Measurements from ENCODE around the gene ABCC11.

The ABCC11 gene

GRCh38 chr16:48247311-48247710, at the start of gene ABCC11:
Gene ABCC11, minus strand, starts transcription at chr16:48247539. Its CDS starts 15,618 bp downstream, at chr16:48231921.
- no peak for DNase-seq (ENCODE audit: low spot score)

GRCh38 chr16:48295488-48296281, 48.3 kb upstream of the ABCC11 start:
- no peak for DNase-seq (ENCODE audit: low spot score)

DNA sequence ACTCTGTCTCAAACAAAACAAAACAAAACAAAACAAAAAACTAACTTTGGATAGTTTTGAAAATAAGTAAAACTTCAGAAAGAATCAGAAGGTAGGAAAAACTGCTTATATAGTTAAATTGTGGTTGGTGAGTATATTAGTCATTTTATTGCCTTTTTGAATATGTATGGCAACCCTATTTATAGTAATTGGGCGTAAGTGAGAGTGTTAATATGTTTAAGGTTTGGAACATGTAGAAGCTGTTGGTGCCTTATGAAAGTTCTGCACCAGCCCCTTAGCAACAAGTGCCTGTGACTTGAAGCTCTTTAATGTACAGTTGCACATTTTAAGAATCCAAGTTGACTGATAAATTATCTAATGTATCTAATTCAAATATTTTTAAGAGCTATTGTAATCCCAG, 47.4 kb upstream of the ABCC11 start:
- no peak for DNase-seq (ENCODE audit: low spot score)

- no peak for DNase-seq (ENCODE audit: low spot score)
These were observed 45.1 kb upstream of the ABCC11 start for GRCh38 chr16:48292452-48292851.

GRCh38 chr16:48291754-48292153, 44.4 kb upstream of the ABCC11 start:
- DNase-seq (ENCODE audit: low spot score): no peak

DNA sequence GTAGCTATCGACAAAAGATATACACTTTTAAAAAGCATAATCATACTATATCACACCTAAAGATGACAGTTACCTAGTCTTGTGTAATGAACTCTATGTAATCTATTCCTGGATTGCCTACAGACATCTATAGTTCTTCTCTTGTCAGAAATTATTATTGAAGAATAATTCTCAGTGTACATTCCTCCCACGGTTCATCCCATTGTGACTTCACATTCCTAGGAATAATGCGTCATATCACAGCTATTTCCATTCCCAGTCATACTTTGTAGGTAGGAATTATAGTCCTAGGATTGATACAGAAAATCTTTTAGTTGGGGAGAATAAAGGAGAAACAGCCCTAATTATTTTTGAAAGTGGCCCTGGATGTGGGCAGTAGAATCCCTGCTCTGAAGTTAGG, 44.0 kb upstream of the ABCC11 start:
- no peak for DNase-seq (ENCODE audit: low spot score)

DNA sequence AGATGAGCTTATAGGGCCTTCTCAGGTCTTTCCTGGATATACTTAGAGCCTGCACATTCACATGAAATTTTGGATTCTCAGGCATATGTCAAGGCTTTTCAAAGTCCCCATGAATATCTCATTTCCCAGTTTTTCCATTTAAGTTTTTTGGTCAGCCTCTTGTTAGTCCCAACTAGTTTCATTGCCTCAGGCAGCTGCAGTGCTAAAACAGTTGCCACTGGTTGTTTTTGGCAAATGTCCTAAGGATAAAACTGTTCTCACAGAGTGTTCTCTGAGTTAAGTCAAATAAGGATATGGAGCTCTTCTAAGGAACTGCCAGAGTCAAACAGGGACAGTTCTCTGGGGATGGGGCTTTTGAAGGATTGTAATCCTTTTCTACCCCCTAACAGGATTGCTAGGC, 39.9 kb upstream of the ABCC11 start:
- no peak for DNase-seq (ENCODE audit: low spot score)

DNA sequence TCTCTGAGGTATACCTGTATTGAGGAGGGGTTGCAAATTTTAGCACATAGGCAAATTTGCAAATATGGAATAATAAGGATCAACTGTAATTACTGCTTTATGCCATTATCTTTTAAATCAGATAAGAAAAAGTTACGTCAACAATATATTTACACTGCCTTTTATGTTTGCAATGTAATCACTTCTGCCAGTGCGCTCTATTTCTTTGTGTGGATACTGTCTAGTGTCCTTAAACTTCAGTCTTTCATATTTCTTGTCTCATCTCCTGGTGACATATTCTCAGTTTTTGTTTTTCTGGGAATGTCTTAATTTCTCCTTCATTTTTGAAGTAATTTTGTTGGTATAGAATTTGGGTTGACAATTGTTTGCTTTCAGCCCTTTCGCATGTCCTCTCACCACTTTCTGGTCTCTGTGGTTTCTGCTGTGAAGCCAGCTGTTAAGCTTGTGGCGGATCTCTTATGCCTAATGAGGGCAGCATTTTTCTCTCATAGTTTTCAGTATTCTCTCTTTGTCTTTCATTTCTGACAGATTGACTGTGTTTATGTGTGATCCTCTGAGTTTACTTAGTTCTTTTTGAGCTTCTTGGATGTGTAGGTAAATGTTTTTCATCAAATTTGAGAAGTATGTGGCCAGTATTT, 37.6 kb upstream of the ABCC11 start:
- no peak for DNase-seq (ENCODE audit: low spot score)

DNA sequence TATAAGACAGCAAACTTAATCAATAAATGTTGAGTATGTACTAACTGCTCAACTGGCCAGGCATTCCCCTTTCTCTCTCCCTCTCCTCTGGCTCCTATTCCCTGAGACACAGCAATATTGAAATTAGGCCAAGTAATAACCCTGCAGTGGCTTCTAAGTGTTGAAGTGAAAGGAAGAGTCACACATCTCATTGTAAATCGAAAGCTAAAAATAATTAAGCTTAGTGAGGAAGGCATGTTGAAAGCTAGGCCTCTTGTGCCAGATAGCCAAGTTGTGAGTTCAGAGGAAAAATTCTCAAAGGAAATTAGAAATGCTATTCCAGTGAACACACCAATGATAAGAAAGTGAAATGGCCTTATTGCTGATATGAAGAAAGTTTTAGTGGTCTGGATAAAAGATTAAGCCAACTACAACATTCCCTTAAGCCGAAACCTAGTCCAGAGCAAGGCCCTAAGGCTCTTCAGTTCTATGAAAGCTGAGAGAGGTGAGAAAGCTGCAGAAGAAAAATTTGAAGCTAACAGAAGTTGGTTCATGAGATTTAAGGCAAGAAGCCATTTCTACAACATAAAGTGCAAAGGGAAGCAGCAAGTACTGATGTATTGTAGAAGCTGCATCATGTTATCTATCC, 35.4 kb upstream of the ABCC11 start:
- no peak for DNase-seq (ENCODE audit: low spot score)

GRCh38 chr16:48280546-48280945, 33.2 kb upstream of the ABCC11 start:
- no peak for DNase-seq (ENCODE audit: low spot score)

DNA sequence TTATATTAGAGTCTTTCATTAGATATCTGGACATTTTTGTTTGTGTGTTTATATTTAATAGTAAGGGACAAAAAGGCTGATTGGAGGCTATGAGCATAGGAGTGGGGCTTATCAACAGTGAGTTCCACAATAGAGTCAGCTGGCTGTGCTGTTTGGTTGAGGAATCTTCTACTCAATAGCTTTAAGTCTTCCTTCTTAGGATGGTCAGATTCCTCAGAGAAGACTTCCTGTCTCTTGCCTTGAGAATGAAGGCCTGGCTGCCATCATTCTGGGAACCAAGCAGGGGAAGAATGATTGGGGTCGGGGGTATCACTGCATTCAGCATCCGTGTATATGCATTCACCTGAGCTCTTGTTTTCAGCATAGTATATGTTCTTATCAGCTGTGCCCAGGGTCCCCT, 31.9 kb upstream of the ABCC11 start:
- no peak for DNase-seq (ENCODE audit: low spot score)

- no peak for DNase-seq (ENCODE audit: low spot score)
These were observed 29.8 kb upstream of the ABCC11 start for GRCh38 chr16:48277158-48277557.

DNA sequence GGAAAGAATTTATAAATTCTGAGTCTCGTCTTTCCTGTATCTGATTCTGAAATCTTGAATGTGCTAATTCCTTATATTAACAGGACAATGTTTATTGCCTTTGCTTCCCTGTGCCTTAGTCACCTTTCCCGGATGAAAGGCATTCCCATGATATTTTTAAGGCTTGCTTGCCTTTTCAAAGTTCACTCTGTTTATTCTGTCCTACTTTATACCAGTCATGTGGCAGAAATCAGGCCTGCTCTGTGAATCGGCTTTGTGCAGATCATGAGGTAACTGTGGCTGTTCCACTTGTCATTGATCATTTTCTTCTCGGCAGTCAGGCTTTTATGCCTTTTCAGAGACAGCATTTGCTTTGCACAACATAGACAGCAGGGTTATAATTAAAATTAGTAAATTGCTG, 28.8 kb upstream of the ABCC11 start:
- DNase-seq (ENCODE audit: low spot score): no peak

DNA sequence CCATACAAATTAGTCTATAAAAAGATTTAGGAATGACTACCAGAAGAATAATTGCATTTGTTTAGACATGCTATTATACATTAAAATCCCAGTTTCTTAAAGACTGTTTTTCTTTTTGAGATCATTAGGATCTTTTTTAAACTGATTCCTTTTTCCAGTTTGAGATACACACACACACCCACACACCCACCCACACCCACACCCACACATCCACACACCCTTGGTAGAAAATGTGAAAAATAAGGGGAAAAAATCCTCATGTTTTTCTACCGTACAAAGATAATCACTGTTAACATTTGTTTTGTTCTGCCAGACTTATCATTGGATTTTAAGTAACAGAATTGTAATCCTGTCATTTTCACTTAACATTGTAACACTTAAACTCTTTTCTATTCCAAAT, 27.1 kb upstream of the ABCC11 start:
- no peak for DNase-seq (ENCODE audit: low spot score)

DNA sequence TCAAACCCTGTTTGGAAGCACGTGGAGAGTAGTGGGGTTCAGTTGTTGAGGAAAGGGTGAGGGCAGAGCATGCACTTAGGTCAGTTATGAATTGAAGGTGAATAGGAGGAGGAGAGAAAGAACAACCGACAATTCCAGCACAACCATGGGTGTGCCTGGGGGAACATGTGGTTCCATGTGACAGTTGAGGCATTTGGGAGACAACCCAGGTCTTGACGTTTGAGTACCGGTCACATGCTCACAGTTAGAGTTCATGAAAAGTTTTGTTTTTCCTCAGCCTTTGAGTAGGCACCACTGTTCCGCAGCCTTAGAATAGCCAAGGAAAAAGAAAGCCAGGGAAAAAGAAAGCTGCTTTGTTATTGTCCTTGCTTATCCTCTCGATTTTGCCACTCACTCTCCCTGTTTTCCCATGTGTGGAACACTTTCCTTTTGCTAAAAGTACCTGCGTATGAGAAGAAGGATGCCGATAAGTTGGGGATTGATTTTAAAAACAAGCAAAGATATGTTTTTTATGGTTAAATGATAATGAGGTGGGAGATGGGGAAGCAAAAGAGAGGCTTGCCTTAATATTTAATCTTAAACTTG, 25.6 kb upstream of the ABCC11 start:
- no peak for DNase-seq (ENCODE audit: low spot score)

GRCh38 chr16:48271728-48272127, 24.4 kb upstream of the ABCC11 start:
- no peak for DNase-seq (ENCODE audit: low spot score)

- no peak for DNase-seq (ENCODE audit: low spot score)
These were observed 21.7 kb upstream of the ABCC11 start for GRCh38 chr16:48269011-48269410.

DNA sequence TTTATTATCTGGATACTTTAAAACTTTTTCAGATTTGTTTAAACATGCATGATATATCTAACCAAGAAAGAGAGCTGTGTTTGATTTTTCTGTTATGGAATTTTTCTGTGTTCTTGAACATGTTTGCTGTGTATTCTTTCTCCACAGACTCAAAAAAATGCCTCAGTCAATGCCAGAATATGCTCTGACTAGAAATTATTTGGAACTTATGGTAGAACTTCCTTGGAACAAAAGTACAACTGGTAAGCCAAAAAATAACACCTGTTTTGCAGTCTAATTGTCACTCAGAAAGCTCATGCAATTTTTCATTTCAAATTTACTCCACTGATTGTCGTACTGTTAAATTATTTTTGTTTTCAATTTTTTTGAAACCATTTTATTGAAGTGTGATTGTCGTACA, 15.3 kb upstream of the ABCC11 start:
- no peak for DNase-seq (ENCODE audit: low spot score)

DNA sequence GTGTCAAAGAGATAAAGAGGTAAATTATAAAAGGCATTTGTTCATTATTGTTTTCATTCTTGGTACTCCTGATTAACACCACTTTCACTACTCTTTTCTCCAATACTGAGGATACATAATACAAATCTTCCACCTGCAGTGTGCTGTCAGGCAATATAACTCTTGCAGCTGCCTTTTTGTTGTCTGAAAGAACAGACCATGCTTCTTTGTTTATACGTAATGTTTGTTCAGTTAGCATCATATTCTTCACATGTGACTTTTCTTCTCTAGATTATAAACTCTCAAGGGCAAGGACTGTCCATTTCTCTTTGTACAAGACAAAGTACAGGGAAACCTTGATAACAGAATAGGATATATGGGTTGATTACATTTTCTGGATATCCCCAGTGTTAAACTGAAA, 14.2 kb upstream of the ABCC11 start:
- DNase-seq (ENCODE audit: low spot score): no peak

DNA sequence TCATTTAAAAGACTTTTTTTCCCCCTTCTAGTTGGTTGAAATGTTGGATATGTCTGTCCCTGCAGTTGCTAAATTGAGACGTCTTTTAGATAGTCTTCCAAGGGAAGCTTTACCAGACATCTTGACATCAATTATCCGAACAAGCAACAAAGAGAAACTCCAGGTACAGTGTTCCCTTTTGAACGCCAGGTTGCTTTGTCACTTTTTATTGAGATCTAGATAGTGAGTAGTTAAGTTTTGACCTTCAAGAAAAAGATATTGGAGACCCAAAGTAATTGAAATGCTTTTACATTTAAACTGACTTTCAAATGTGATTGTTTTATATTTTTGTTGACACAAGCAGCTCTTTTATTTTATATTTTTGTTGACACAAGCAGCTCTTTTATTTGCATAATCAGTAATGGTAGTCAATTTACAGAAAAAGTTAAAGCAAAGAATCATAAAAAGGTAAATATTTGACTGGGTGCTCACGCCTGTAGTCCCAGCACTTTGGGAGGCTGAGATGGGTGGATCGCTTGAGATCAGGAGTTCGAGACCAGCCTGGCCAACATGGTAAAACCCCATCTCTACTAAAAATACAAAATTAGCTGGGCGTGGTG, 9.3 kb upstream of the ABCC11 start:
- DNase-seq (ENCODE audit: low spot score): no peak

DNA sequence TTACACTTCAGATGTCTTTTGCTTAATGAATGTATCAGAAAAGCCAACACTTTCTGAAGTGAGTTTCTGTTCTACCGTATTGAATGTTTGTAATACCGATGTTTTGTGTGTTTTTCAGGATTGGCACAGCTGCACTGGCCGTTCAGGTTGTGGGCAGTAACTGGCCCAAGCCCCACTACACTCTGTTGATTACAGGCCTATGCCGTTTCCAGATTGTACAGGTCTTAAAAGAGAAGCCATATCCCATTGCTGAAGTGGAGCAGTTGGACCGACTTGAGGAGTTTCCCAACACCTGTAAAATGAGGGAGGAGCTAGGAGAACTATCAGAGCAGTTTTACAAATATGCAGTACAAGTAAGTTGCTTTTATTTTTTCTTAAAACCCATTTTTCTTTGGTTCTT, 4.7 kb upstream of the ABCC11 start:
- DNase-seq (ENCODE audit: low spot score): no peak

DNA sequence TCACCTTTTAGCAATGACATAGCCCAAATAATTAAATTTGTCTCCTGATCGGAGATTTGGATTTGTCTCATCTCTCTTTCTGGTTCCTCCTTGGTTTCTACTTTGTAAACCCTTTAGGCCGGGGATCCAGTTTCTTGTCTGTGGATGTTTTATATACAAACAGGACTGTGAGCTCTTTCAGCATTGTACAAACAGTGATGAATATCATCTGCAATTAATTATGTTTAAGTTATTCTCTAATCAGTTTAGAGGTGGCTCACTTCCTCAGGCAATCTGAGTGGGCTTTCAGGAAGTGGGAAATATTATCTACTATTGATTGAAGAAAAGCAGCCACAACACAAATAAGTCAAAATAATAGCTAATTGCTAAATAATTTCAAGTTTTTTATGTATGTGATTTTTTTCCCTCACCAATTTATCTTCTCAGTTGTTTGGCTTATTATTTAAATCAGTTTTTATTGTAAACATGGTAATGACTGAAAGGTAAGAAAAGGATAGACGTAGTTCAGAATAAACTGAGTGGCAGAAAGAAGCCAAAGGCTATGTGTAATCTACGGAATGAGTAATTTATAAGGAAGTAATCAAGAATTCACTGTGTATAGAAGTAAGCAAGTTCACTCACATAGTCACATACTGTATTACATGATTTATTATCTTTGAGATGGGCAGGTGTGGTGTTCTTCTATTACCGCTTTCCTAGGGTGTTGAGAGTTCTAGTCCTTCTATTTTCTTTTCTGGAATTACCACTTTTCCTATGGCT, 3.4 kb upstream of the ABCC11 start:
- DNase-seq (ENCODE audit: low spot score): no peak
